WI38 (cell line): ENCODE measurements around the gene SIAH3.
"Not testable (repeated sequence)": the region's sequence is repeated elsewhere in the genome, so short reads cannot be mapped to it uniquely, and the experiment has no call there.

ENCODE experiments used
- H3K4me3 ChIP-seq: 2 replicates; pipeline ENCODE4 v1.5.1; 2011; ENCODE audit warnings: low read depth, mild to moderate bottlenecking, control low read depth, low read length
- TF ChIP-seq, protein P1 (sequence below): IDR thresholded peaks from 2 replicates; pipeline ENCODE4 v1.5.1; 2012; ENCODE audit warnings: low read depth, mild to moderate bottlenecking, control low read depth, low read length

Gene SIAH3

GRCh38 chr13:45876781-45877180, 25.2 kb upstream of the SIAH3 start:
- TF ChIP-seq, protein P1, sequence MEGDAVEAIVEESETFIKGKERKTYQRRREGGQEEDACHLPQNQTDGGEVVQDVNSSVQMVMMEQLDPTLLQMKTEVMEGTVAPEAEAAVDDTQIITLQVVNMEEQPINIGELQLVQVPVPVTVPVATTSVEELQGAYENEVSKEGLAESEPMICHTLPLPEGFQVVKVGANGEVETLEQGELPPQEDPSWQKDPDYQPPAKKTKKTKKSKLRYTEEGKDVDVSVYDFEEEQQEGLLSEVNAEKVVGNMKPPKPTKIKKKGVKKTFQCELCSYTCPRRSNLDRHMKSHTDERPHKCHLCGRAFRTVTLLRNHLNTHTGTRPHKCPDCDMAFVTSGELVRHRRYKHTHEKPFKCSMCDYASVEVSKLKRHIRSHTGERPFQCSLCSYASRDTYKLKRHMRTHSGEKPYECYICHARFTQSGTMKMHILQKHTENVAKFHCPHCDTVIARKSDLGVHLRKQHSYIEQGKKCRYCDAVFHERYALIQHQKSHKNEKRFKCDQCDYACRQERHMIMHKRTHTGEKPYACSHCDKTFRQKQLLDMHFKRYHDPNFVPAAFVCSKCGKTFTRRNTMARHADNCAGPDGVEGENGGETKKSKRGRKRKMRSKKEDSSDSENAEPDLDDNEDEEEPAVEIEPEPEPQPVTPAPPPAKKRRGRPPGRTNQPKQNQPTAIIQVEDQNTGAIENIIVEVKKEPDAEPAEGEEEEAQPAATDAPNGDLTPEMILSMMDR: no peak
- no peak overlapping the region for H3K4me3 ChIP-seq

DNA sequence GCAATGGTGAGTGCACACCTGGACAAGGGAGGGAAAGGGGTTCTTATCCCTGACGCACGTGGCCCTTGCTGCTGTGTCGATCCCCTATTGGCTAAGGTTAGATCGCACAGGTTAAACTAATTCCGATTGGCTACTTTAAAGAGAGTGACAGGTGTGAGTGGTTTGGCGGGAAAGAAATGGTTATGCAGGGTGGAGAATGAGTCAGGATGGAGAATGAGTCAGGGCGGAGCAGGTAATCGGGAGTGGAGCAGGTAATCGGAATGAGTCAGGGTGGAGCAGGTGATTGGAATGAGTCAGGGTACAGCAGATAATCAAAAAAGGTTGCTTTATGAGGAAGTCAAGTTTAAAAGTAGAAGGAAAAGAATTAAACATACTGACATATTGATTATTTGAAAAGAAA, 24.4 kb upstream of the SIAH3 start:
- H3K4me3 ChIP-seq: no peak overlapping the region
- TF ChIP-seq, protein P1: no peak

DNA sequence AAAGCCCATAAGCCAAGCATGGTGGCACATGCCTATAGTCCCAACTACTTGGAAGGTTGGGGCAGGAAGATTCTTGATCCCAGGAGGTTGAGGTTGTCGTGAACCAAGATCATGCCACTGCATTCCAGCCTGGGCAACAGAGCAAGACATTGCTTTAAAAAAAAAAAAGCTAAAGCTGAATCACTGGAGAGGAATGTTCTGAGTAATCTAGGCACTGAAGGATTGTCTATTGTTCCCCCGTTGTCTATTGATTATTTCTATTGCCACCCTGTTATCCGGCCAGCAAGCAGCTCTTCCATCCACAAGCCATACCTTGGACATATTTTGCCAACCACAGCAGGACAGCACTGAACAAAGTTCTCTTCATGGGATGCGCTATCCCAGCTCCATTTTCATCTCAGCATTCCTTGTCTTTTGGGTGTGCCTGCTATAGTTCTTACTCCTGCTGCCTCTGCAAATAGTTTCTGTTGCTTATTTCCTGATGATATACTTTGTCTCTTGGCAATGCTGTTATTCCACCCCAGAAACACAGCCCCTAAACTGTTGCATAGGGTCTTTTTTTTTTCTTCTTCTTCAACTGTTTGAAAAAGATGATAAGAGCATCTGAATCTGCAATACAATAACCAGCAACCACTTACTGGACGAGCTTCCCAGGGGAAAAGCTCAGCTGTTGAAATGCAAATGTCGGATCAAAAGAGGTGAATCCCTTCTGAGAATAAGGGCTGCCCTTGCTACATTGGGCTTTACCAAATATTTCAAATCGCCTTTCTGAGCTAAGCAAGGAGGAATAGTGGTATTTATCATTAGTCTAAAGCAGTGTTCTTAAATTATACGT, 22.2 kb upstream of the SIAH3 start:
- H3K4me3 ChIP-seq: no peak overlapping the region

GRCh38 chr13:45872566-45872965, 21.0 kb upstream of the SIAH3 start:
- H3K4me3 ChIP-seq: no peak overlapping the region
- TF ChIP-seq, protein P1: no peak

More for the DNA sequence above, 22.2 kb upstream of the SIAH3 start:
- TF ChIP-seq, protein P1: no peak

DNA sequence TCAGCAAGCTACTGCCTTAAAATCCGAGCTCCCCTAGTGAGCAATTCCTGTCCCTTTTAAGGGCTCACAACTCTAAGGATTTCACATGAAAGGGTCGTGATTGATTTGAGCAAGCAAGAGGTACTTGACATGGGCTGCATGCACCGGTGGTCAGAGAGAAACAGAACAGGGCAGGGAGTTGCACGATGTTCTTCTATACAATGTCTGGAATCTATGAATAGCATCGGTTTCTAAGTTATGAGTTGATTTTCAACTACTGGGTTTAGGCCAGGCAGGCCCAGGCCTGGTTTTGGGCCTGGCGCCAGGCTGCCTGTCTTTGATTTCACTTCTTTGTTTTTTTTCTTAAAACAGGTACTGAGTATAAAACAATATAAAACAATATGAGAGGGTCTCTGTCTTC, 19.6 kb upstream of the SIAH3 start:
- not testable (repeated sequence) for H3K4me3 ChIP-seq

GRCh38 chr13:45870232-45870631, 18.7 kb upstream of the SIAH3 start:
- H3K4me3 ChIP-seq: no peak overlapping the region
- TF ChIP-seq, protein P1: no peak

DNA sequence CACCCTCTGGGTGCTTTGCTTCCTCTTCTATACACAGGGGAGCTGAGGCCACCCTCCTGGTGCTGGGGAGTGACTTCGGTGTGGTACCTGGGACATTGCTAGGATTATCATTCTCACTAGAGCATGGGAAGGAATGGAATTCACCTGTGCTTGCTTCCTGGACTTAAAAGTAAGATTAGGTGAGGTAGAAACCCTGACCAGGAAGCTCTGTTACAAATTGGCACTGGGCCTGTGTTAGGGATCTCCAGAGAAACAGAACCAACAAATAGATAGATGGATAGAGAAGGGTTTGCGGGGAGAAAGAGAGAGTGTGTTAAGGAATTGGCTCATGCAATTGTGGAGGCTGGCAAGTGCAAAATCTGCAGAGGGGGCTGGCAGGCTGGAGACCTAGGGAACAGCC, 13.9 kb upstream of the SIAH3 start:
- TF ChIP-seq, protein P1: no peak
- no peak overlapping the region for H3K4me3 ChIP-seq
